T-helper 22 cell (primary cell): ENCODE data around the gene AARS2.

Experiments used
- DNase-seq: peaks from one replicate; pipeline ENCODE4 v3.0.0-alpha.2; 2020; ENCODE audit warnings: low read depth

The AARS2 gene

GRCh38 chr6:44300292-44300823, 12.8 kb downstream of the AARS2 start:
- DNase-seq: no peak

- DNase-seq: no peak
Measured at GRCh38 chr6:44298864-44299263, 14.3 kb downstream of the AARS2 start.

GRCh38 chr6:44298055-44298803, 14.9 kb downstream of the AARS2 start:
- DNase-seq: no peak

DNA sequence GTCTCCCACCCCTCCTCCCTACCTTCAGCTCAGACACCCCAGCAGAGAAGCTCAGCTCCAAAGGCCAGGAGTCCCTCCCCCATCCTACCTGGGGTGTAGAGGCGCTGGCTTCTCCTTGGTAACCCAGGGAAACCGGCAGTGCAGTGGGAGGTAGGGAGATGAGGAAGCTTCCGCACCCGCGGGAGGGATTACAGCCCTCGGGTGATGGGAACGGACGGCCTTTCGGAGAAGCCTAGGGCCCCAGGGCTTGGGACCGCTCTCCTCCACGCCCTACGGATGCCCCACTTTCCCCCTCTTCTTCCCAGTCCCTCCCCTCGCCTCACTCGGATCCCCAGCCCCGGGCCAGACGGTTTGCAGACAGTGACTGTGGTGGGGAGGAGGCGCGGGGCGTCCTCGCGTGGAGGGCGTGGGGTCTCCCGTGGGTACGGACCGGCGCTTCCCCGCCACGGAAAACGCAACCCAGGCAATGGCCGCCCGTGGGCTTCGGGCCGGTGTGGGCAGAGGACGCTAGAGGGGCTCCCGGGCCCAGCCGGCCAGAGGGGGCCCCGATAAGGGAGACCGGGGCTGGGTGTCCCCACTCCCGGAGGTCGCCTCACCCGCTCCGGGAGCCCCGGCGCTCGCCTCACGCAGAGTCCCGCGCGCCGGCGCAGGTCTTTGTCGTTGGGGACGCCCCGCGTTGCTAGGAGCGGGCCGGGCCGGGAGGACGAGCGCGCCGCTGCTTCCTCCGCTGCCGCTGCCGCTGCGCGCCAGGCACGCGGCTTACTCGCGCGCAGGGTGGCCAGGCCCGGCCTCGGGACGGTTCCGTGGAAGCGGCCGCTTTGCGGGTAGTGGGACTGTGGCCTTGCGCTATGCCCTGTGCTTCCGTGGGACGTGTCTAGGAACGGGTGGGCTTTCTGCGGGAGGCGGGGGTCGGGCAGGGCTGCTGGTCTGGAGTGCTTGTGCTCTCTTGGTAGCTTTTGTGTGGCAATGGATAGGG, 15.8 kb downstream of the AARS2 start:
- DNase-seq: no peak

DNA sequence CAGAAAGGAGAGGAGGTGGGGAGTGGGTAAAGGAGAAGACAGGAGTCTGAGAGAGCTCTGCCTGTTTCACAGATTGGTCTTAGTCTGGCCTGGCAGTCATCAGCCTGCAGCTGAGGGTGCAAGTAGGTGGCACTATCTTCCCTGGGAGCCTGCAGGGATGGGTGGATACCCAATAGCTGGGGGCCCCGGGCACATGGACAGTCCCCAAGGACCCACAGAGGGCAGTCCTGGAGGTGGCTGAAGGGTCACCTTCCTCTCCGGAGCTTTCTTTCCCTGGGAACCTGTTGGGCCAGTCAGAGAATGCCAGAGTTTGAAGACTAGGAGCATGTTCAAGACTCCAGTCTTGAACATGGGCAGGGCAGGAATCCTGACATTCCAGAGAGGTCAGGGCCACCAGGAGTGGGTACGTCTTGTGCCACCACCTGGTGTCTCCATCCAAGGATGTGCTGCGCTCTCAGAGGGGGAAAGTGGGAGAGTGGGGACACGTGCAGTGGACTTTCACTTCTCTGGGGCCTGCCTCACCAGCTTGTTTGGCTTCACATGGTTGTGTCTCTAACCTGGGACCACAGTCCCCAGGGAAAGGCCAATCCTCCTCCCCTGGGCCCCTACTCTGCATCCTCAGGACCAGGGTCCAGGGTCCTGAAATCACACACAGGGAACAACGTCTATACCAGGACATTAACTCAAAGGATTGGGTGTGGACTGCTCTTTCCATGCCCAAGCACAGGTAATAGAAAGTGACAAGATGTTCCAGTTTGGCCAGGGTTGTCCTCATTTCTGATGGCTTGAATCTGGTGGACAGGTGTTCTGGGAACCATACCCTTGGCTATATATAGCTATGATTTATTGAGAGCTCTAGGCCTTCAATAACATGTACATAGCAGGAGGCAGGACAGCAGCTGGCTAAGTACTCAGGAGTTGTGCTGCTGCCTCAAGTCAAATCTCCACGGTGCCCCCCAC, 18.0 kb downstream of the AARS2 start:
- no peak for DNase-seq

DNA sequence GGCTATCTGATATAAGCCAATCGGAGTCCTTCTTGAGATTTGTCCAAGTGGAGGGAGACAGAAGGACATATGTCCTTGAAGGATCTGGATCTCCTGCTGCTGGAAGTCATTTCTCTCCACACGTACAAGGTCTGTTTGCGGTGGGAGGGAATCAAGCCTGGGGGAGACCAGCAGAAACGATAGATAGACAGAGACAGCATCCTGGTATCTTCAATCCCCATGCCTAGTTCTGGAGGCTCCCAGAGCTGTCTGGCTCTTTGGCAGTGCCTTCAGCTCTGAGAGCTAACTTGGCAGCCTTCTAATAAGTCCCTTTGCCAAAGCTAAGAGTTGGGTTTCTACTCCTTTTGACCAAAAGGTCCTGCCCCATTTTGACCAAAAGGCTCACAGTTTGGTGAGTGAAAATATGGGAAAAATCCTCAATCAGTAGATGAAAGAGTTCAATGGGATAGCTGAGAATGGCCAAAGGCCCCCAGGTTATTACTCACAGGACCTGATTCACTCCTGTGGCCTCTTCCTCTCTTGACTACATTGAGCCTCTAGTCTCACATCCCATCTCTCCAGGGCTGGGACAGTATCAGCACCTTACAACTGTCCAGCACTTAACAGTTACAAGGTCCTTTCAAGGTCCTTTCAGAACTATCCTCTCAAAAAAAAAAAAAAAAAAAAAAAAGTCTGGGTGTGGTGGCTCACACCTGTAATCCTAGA, 20.3 kb downstream of the AARS2 start:
- DNase-seq: no peak

DNA sequence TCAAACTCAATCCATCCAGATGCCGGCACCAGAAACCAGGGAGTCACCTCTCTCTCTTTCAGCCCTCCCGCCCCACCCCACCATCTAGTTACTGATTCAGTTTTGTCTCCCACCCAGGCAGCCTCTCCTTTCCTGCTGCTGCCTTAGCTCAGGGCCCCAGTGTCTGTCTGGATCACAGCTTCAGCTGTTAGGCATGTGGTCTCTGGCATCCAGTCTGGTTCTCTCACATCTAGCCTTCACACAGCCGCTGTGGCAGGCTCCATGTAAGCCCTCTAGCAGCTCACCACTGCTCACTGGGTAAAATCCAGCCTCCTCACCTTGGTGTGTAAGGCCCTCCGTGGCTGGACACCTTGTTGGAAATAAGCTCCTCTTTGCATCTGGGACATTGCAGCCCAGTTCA, 21.3 kb downstream of the AARS2 start:
- DNase-seq: no peak

- DNase-seq: no peak
Measured at GRCh38 chr6:44289726-44290260, 23.4 kb downstream of the AARS2 start.

DNA sequence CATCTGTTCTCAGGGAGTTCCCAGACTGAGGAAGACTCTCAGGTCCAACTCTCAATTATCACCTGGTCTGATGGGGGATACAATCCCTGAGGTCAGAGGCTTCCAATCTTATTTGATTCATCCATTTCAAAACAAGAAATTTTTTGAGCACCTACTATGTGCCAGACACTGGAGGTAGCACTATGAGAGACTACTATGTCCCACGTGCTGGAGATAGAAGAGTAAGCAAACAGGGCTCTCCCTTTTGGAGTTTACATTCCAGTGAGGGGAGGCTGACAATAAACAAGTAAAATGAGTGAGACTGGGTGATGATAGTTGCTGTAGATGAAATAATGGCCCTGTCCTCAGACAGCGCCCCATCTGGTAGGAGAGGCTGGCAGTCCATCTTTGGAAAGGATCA, 26.4 kb downstream of the AARS2 start:
- DNase-seq: no peak

GRCh38 chr6:44286285-44286565, 26.9 kb downstream of the AARS2 start:
- DNase-seq: no peak

DNA sequence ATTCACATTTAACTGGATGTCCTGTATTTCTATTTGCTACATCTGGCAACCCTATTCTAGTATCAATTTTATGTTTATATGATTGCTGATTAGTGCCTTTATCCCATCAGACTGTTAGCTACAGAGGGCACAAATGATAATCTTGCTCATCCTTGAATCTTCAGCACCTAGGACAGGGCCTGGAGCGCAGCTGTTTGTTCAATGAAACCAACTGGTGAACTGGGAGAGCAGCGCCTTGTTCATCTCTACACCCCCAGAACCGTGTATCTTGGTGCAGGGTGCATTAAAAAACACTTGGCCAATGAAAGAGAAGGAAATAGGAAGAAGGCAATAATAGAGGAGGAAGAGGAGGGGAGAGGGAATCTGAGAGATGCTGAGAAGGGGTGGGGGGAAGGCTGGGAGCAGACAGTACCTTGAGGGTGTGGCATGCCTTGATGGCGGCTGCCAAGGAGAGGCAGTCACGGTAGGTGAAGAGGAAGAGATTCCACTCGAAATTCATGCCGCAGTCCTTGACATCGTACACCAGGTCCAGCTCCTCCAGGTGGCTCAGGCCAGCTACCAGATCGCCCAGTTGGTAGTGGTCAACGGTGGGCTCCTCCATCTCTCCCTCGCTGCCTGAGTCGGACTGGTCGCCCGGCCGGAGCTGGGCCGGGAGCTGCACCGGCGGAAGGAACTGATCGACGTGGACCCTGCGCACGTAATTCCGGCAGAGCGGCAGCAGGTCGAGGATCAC, 27.4 kb downstream of the AARS2 start:
- DNase-seq: no peak

- no peak for DNase-seq
Measured at GRCh38 chr6:44284867-44285266, 28.3 kb downstream of the AARS2 start.

GRCh38 chr6:44284121-44284520, 29.0 kb downstream of the AARS2 start:
- DNase-seq: no peak

GRCh38 chr6:44278774-44279697, 34.1 kb downstream of the AARS2 start:
- no peak for DNase-seq

GRCh38 chr6:44278315-44278714, 34.8 kb downstream of the AARS2 start:
- DNase-seq: no peak

GRCh38 chr6:44277763-44278162, 35.4 kb downstream of the AARS2 start:
- DNase-seq: no peak

- DNase-seq: no peak
Measured at GRCh38 chr6:44276667-44277640, 36.2 kb downstream of the AARS2 start.
